Astrocyte (in vitro differentiated cells and primary cell): ENCODE data around the gene HSPB7.

ENCODE experiments used
- CTCF ChIP-seq: IDR thresholded peaks from 2 replicates; pipeline ENCODE4 v1.5.1; 2011; ENCODE audit warnings: low read depth, mild to moderate bottlenecking, inconsistent platforms, low read length, moderate library complexity; ENCODE audit not compliant: insufficient read depth
- EZH2 ChIP-seq: IDR thresholded peaks from 2 replicates; pipeline ENCODE4 v1.6.1; 2012; ENCODE audit warnings: mild to moderate bottlenecking, low read length, inconsistent platforms; ENCODE audit not compliant: insufficient read depth

GRCh38 chr1:16063226-16063829 is 45.5 kb upstream of the HSPB7 start:
- TF ChIP-seq CTCF (no peak), EZH2 (no peak)
